Fibroblast of the aortic adventitia (primary cell): ENCODE results near the gene DGAT2. TPM values are rescaled to one million over a fixed set of nuclear protein-coding genes. Genes with fewer than 3 reads are reported as not detected.

Experiments
- small RNA-seq: library from RNA; depleted of rRNA; stranded (forward); fragments of <200 nt; gene quantifications from one replicate; pipeline ENCODE3, GENCODE V24; 2012
- total RNA-seq: library from RNA; depleted of rRNA; stranded (reverse); fragments of >200 nt; gene quantifications from 2 replicates; pipeline ENCODE4 v1.2.3, GENCODE V29; 2012; ENCODE audit warnings: low replicate concordance

The DGAT2 gene
- total RNA-seq, 1 donor: 13.4 TPM

Small RNA genes lying within 50 kb of the gene (small RNA-seq; reads per million reads assigned to genes)
- not detected for gene RF00019
- not detected for gene RN7SL786P

Other genes starting within 250 kb of the DGAT2 start
- 5.3 and 12.4 TPM in 2 replicates for gene GDPD5, start 242.8 kb upstream of the DGAT2 start, total RNA-seq
- gene SERPINH1, start 206.5 kb upstream of the DGAT2 start, total RNA-seq: 374 and 497 TPM in 2 replicates
- gene MAP6, start 99.7 kb upstream of the DGAT2 start, total RNA-seq: 3.4 and 10.0 TPM in 2 replicates
- not detected in 2 replicates for gene MOGAT2, start 50.9 kb upstream of the DGAT2 start, total RNA-seq
- 21.6 and 53.6 TPM in 2 replicates for gene UVRAG, start 46.4 kb downstream of the DGAT2 start, total RNA-seq